HUES6 (cell line): ENCODE measurements around the gene BARX1.

Experiments used
- H3K27ac ChIP-seq: 2 replicates; pipeline ENCODE4 v1.7.0; 2013; ENCODE audit warnings: low read depth, mild to moderate bottlenecking, low read length, inconsistent platforms
- H3K27me3 ChIP-seq: 2 replicates; pipeline ENCODE4 v1.6.1; 2013; ENCODE audit warnings: low read length; ENCODE audit not compliant: control insufficient read depth, insufficient read depth
- H3K36me3 ChIP-seq: 2 replicates; pipeline ENCODE4 v1.6.1; 2013; ENCODE audit warnings: low read length; ENCODE audit not compliant: control insufficient read depth, insufficient read depth
- H3K4me1 ChIP-seq: 2 replicates; pipeline ENCODE4 v1.6.1; 2013; ENCODE audit warnings: low read length; ENCODE audit not compliant: control insufficient read depth, insufficient read depth
- H3K4me3 ChIP-seq: 2 replicates; pipeline ENCODE4 v1.5.1; 2013; ENCODE audit warnings: low read depth, low read length
- H3K9ac ChIP-seq: one replicate; pipeline ENCODE4 v1.6.1; 2013; ENCODE audit warnings: mild to moderate bottlenecking, low read length
- H3K9me3 ChIP-seq: 2 replicates; pipeline ENCODE4 v1.6.1; 2013; ENCODE audit warnings: low read depth, low read length; ENCODE audit not compliant: control insufficient read depth, insufficient read depth

Gene BARX1

DNA sequence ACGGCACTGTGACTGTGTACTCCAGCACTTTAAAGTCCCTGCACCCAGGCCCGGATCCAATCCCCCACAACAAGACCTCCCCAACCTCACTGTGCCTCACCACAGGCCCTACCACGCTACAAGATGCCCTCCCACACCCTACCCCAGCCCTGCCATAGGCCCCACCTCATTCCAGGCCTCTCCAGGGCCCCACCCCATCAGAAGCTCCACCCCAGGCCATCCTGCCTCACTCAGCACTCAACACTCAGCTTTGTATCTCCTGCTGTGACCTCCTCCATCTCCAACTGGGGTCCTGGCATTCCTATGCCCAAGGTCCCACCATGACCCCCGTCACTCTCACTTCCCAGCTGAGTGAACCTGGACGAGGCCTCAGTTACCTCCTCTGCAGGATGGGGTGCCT, 38.8 kb downstream of the BARX1 start:
- H3K4me3 ChIP-seq = no peak overlapping the region
- H3K4me1 ChIP-seq = peaks cover 12% of the 10 kb centered on the region
- H3K9ac ChIP-seq = no peak overlapping the region
- no peaks in the 10 kb centered on the region; the same call in 1 of the 2 replicates for H3K27me3 ChIP-seq
- no peaks in the 10 kb centered on the region for H3K36me3 ChIP-seq
- no peaks in the 10 kb centered on the region for H3K9me3 ChIP-seq
- no peak overlapping the region for H3K27ac ChIP-seq

DNA sequence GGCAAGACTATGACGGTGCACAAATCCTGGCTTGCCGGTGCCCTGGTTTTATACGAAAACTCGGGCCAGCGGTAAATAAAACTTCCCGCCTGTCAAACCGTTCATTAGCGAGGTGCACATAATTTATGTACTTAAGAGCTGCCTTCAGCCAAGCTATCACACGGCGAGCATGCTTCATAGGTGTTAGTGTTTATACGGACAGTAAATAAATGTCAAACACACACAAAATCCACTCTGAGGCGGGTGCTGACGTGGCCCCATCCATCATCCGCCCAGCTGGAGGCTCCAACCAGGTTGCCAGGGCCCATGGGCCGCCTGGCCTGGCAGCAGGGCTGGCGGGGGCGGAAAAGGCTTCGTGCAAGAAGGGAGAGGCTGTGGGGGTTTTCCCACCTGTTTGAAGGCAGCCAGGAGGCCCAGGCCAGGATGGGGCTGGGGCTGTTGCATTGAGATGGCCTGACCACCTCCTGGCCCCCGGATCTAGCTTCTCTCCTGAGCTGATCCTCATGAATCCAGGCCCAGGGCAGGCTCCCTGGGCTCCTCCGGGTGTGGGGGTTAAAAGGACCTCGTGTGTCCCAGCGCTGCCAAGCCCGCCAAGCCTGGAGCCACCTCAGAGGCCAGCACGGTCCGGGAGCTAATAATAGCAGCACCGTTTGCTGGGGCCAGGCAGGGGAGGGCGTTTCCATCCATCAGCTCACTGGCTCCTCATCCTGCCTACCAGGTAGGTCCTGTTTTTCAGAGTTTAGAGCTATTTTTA, 43.2 kb downstream of the BARX1 start:
- H3K36me3 ChIP-seq = no peaks in the 10 kb centered on the region
- H3K27ac ChIP-seq = no peak overlapping the region
- H3K27me3 ChIP-seq = peaks cover 4% of the 10 kb centered on the region; the same call in 1 of the 2 replicates
- no peak overlapping the region for H3K9ac ChIP-seq
- H3K9me3 ChIP-seq = no peaks in the 10 kb centered on the region
- peaks cover 12% of the 10 kb centered on the region for H3K4me1 ChIP-seq
- H3K4me3 ChIP-seq = no peak overlapping the region

DNA sequence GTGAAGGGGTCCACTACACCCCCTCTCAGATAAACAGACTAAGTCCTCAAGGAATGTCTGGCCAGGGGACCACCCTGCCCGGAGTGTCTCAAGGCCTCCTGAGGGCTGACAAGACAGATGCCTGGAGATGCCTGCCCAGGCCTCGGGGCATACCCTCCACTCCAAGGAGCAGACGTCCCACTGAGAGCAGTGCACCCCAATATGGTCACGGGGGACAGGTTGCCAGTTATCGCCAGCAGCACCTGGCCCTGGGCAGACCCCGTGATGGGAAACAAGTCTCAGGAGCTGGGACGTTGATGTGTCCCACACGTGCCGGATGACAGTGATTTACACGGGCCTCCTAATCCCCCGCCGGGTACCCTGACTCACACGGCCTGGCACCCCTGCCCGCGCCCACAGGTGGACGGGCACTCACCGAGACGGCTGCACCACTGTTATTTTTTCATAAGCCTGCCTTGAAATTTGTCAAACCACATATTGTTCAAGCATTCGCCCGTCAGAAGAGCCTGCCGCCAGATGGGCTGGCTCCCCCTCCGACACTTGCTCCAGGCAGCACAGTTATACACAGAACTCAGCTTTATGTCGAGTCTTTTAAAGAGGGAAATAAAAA, 43.9 kb downstream of the BARX1 start:
- Histone ChIP-seq H3K36me3 (no peaks in the 10 kb centered on the region), H3K27me3 (peaks cover 4% of the 10 kb centered on the region; the same call in 1 of the 2 replicates), H3K9ac (no peak overlapping the region), H3K9me3 (no peaks in the 10 kb centered on the region), H3K4me3 (no peak overlapping the region), H3K4me1 (peaks cover 12% of the 10 kb centered on the region), H3K27ac (no peak overlapping the region)

DNA sequence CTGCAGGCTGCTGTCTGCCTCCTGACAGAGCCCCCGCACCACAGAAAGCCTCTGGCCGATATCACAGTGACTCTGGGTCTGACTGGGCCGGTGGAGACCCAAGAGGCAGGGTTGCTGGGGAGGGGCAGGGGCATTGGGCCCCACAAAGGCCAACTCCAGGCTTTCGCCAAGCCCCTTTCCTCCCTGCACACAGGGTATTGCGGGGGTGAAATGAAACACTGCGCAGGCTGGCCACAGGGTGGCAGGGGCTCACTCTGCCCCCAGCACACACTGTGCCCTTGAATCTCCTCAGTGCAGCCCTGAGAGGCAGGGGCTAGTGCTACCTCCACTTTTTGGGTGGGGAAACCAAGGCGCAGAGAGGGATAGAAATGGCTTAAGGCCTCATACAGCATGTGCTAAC, 44.6 kb downstream of the BARX1 start:
- peaks cover 4% of the 10 kb centered on the region; the same call in 1 of the 2 replicates for H3K27me3 ChIP-seq
- H3K36me3 ChIP-seq = no peaks in the 10 kb centered on the region
- no peak overlapping the region for H3K4me3 ChIP-seq
- H3K4me1 ChIP-seq = peaks cover 12% of the 10 kb centered on the region
- H3K9ac ChIP-seq = no peak overlapping the region
- no peak overlapping the region for H3K27ac ChIP-seq
- H3K9me3 ChIP-seq = no peaks in the 10 kb centered on the region

DNA sequence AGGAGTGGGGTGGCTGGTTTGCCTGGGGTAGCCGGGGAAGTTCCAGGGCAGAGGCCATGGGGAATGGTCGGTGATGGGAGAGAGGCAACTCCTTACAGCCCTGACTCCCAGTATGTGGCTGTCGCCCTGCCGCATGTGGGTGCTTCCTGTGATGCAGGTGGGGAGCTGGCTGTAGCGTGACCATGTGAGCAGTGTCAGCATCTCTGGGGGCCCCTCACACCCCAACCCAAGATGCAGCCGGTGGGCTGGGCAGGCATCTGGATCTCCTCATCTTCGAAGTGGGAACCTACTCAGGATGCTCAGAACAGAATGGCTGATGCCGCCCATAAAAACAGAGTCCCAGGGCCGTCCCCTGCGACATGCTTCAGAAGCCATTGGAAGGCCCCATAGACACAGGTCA, 45.0 kb downstream of the BARX1 start:
- H3K27me3 ChIP-seq = peaks cover 4% of the 10 kb centered on the region; the same call in 1 of the 2 replicates
- H3K4me3 ChIP-seq = no peak overlapping the region
- no peaks in the 10 kb centered on the region for H3K36me3 ChIP-seq
- no peaks in the 10 kb centered on the region for H3K9me3 ChIP-seq
- no peak overlapping the region for H3K9ac ChIP-seq
- peaks cover 12% of the 10 kb centered on the region for H3K4me1 ChIP-seq
- H3K27ac ChIP-seq = no peak overlapping the region

DNA sequence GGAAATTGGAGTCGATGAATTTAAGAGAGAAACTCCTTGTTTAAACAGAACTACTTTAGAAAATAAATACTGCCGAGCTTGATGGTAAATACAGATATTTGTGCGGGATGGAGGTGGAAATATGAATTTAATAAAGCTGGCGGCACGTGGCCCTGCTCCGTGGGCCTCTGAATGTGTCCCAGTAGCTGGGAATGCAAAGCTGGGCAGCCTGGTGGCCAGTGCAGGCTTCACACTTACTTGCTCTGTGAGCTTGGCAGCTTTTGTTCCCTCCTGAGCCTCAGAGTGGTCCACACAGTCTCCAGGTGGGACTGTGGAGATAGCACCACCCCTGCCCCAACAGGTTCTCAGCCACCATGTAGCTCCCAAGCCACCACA, 45.9 kb downstream of the BARX1 start:
- Histone ChIP-seq H3K4me3 (no peak overlapping the region), H3K27me3 (peaks cover 4% of the 10 kb centered on the region; the same call in 1 of the 2 replicates), H3K4me1 (peaks cover 12% of the 10 kb centered on the region), H3K9me3 (no peaks in the 10 kb centered on the region), H3K27ac (no peak overlapping the region), H3K9ac (no peak overlapping the region), H3K36me3 (no peaks in the 10 kb centered on the region)

DNA sequence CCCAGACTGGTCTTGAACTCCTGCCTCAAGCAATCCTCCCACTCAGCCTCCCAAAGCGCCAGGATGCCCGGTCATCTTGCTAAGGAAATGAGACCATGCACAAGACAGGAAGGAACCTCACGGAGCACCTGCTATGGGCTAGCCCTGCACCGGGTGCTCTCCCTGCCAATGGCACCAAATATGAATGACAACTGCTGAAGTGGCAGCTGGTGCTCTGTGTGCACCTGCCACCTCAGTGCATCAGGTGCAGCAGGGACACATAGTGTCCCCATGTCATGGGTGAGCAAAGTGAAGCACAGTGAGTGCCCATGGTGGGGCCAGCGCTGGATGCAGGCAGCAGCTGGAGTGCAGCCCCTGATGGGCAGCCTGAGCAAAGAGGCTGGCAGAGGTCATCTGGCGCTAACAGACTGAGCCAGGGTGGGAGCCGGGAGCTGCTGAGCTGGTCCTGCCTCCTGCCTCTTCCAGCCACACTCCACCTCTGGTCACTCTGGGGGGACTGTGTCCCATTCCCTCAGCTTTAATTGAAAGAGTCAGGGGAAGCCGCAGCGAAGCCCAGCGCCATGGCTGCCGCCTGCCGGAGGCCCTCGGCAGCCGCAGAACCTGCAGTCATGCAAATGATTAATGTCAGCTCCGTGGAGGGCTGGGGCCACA, 46.4 kb downstream of the BARX1 start:
- no peak overlapping the region for H3K27ac ChIP-seq
- H3K4me1 ChIP-seq = peaks cover 12% of the 10 kb centered on the region
- no peaks in the 10 kb centered on the region for H3K36me3 ChIP-seq
- no peak overlapping the region for H3K4me3 ChIP-seq
- no peak overlapping the region for H3K9ac ChIP-seq
- peaks cover 4% of the 10 kb centered on the region; the same call in 1 of the 2 replicates for H3K27me3 ChIP-seq
- H3K9me3 ChIP-seq = no peaks in the 10 kb centered on the region

DNA sequence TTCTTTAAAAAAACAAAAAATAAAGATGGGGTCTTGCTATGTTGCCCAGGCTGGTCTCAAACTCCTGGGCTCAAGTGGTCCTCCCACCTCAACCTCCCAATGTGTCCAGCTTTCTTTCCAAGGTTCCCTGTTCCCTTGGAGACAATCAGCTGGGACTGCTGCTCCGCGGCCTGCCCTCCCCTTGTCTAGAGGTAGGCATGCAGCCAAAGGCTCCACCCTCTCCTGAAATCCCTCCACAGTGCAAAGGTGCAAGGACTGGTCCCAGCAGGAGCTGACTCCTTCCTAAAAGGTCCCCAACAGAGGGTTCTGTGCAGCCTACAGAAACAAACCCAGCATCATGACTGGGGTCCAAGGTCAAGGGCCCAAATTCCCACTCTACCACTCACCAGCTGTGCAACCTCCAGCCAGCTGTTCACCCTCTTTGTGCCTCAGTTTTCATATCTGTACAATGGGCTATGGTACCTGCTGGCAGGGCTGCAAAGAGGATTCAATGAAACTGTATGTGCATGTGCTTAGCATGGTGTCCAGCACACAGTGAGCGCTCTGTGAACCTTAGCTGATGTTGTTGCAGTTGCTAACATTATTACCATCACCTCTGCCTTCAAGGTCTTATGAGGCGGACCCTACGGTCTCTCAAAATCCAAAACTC, 47.5 kb downstream of the BARX1 start:
- H3K27me3 ChIP-seq = peaks cover 4% of the 10 kb centered on the region; the same call in 1 of the 2 replicates
- no peaks in the 10 kb centered on the region for H3K9me3 ChIP-seq
- H3K4me3 ChIP-seq = no peak overlapping the region
- H3K36me3 ChIP-seq = no peaks in the 10 kb centered on the region
- H3K27ac ChIP-seq = no peak overlapping the region
- no peak overlapping the region for H3K9ac ChIP-seq
- peaks cover 9% of the 10 kb centered on the region for H3K4me1 ChIP-seq

DNA sequence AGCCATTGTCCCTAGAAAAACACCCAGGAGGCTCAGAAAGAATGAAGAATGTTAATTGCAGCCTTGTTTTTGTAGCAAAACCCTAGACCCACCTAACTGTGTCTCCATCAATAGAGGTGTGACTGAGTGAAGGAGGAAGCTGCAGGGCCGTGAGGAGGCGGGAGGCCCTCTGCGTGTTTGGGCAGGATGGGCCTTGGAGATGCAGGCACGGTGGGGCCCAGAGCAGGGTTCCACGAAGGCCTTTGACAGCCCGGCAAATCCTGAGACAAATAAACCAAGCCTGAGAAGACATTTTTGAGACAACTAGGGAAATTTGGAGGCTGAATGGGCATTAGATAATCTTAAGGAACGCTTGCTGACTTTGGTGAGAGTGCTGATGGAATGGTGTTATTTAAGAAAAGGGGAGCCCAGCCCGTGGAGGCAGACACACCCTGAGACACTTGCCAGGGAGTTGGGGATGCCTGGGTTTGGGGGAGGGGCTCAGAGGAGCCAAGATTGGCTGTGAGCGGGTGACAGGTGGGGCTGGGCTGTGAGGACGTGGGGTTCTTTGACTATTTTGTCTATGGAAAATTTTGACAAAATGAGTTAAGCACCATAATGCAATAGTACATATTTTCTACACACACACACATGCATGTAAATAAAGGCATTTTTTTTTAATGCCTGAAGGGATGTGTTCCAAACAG, 48.8 kb downstream of the BARX1 start:
- no peaks in the 10 kb centered on the region for H3K9me3 ChIP-seq

DNA sequence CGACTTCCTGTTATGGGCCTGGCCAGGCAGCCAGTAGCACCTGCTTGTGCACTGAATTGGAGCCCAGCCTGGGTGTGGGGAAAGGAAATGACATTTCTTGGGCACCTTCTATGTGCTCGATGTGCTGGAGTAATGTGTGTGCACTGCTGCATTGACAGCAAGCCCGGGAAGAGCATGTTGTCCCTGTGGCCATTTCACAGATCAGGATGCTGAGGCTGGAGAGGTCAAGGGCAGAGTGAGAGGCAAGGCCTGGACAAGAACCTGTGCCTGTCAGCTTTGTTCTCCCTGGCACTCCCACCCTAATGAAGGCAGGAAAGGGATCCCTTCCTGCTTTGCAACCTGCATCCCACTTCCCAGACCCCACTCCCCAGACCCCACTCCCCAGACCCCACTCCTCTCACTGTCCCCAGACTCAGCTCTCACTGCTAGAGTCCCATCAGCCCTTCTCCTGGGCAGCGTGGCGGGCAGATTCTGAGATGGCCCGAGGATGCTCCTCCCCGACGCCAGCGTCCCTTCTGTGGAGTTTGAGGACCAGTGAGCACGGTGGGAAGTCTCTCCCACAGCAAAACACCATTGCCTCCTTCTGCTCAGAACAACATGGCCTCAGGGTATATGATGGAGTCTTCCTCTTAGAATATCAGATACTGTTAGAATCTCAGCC, 49.6 kb downstream of the BARX1 start:
- Histone ChIP-seq H3K4me3 (no peak overlapping the region), H3K9ac (no peak overlapping the region), H3K27me3 (peaks cover 4% of the 10 kb centered on the region; the same call in 1 of the 2 replicates), H3K36me3 (no peaks in the 10 kb centered on the region), H3K9me3 (no peaks in the 10 kb centered on the region), H3K27ac (no peak overlapping the region), H3K4me1 (no peaks in the 10 kb centered on the region)

More for the DNA sequence above, 48.8 kb downstream of the BARX1 start:
- Histone ChIP-seq H3K36me3 (no peaks in the 10 kb centered on the region), H3K27ac (no peak overlapping the region), H3K4me1 (no peaks in the 10 kb centered on the region), H3K27me3 (peaks cover 4% of the 10 kb centered on the region; the same call in 1 of the 2 replicates), H3K9ac (no peak overlapping the region), H3K4me3 (no peak overlapping the region)
